HG03520 (cell line): ENCODE data around the gene ZNF292.
"Not testable (repeated sequence)": the region's sequence is repeated elsewhere in the genome, so short reads cannot be mapped to it uniquely, and the experiment has no call there.

Source experiments
- ATAC-seq: cut with Tn5 transposase; IDR thresholded peaks from one replicate; pipeline ENCODE4 v1.9.1; 2021; ENCODE audit warnings: mild to moderate bottlenecking, moderate library complexity; ENCODE audit not compliant: unreplicated experiment

The ZNF292 gene

DNA sequence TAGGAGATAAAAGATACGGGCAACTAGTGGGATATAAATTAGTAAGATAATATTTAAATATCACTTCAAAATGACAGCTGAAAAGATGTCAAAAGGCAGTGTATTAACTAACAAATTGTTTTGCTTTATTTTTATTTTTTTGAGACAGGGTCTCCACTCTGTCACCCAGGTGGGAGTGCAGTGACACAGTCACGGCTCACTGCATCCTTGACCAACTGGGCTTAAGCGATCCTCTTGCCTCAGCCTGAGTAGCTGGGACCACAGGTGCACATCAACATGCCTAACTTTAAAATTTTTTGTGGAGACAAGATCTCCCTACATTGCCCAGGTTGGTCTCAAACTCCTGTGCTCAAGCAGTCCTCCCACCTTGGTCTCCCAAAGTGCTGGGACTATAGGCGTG, 5.9 kb downstream of the ZNF292 start:
- no peak for ATAC-seq

DNA sequence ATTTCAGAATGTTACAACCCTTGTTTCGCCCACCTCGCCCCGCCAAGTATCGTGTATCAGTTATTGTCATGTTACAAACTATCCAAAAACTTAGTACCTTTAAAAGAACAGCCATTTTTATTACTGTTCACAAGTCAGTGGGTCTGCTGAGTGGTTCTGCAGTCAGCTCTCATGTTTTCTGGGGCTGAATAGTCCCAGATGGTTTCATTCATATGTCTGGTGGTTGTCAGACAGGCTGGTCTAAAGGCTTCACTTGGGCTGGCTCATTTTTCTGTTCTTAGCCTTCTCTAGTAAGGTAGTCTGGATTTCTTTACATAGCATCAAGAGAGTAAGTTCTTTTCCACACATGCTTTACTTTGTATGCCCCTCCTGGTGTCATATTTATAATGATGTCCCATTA, 8.6 kb downstream of the ZNF292 start:
- no peak for ATAC-seq

DNA sequence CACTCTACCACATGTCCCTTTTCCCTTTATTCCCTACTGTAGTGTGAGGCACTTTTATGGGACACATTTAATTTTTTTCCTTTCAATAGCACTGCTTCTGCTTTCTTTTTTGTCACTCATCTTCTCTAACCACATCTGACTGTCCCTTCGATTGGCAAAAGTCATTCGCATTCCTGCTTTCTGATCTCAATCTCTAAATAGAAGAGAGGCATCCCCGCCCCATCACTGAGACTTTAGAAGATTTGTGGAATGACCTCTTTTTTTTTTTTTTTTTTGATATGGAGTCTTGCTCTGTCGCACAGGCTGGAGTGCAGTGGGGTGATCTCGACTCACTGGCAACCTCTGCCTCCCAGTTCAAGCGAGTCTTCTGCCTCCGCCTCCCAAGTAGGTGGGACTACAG, 9.1 kb downstream of the ZNF292 start:
- no peak for ATAC-seq

DNA sequence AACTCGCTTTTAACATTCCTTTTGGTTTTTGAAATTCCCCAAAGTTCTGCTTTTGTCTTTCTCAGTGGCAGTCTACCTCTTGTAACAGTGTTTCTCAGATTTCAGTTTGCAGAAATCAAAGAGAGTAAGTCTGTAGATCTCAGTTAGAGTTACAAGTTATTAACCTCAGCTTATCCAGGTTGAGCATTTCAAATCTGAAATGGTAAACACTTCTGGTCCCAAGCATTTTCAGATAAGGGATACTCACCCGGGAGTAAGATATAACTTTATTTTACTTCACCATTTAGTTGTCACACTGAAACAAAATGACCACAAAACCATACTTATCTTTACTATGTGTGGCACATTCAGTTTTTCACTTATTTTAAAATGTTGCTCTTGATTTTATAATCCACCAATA, 9.8 kb downstream of the ZNF292 start:
- no peak for ATAC-seq

DNA sequence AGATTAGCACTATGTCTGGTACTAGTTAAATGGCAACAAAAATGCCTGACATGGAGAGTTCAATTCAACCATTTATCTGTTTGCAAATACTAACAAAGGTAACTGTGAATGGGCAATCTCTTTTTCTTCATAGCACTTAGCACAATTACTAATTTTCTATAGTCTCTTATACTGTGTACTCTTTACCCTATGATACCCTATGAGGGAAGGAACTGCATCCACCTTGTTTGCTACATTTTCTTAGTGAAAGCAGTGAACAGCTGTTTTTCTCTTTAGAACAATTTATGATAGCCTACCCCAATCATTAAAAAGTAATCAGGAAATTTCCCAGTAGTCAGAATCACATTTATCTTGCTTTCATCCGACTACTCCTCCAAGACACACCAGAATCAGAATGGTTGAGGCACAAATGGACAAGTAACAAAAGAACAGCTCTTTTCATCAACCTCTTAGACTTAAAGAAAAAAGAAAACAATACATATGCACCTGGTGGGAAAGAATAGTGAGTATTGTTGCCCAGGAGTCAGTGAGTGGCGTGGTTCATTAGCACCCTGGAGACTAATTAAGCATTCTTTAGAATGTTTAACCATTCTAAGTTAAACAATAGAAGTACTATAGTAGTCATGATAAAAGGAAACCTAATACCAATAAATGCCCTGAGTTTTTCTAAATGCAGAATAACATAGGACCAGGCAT, 16.7 kb downstream of the ZNF292 start:
- ATAC-seq = no peak

DNA sequence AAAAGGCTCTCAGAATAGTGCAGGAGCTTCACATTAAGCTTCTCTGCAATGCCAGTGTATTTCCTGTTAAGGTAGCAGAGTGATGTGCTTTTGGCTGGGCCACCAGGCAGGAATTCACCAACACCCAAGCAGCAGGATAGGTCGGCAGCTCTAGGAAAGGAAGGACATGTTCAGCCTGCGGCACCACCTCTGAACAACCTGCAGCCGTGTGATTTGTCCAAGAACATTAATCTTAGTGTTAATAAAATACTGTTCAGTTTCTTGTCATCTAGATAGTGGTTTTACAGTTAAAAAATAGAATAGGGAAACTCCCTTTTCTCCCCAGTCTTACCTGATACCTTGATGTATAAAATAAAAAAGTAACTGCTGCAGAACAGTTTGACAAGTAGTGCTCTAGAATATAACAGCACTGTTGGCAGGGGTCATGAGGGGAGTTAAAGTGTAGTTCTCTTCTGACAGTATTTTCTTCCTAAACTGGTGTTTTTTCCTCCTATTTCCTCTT, 18.8 kb downstream of the ZNF292 start:
- ATAC-seq = no peak

DNA sequence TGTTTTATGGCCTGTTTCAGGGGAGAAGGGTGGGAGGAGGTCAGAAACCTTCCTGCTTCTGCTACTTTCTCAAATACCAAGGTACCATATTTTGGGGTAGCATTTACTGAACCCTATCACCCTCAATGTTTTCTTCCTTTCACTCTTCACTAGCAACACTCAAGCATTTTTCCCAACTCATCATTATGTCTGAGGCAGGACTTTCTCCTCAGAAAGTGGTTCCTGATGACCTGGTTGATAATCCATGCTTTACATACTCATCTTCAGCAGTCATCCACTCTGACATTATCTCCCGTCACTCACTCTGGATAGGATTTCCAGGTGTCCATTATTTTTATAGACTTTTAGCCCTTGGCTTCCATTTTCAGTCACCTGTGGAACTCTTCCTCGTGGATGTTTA, 21.1 kb downstream of the ZNF292 start:
- ATAC-seq = no peak

DNA sequence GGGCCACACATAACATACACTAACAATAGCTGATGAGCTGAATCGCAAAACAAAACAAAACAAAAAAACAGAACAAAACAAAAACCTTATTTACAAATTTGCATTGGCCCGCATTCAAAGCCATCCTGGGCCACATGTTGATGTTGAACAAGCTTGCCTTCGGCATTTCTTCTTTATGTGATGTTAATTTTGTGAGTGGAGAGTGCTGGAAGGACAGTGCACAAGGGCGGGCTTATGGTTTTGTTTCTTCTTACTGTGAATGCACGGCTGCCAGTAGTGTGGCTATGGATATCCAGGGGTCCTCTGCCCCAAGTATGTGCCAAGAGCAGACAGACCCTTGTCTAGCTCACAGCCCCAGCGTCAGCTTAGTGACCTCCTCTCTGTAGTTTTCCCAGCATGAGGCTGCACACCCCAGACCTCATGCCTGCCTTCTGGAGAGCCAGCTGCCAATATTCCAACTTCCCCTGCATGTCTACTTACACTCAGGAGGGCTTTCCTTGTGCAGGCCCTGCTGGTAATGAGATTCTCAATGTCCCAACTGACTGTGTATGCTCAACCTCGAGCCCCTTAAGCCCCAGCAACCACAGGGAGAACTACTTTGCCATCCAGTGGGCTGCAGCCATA, 24.9 kb downstream of the ZNF292 start:
- ATAC-seq = no peak

DNA sequence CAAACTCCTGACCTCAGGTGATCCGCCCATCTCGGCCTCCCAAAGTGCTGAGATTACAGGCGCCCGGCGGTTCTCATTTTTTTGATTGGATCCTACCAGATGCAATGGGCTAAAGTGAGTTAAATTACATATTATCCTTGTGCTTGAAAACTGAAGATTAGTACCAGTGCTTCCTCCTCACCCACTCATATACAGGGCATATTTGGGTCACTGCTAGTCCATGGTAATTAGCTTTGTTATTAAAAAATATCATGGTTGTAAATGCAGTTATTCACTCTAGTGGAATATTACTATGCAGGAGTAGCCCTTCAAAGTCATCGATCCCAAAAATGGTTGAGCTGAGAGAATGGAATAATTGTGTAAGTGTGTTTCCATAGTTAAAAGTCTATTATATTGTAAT, 26.5 kb downstream of the ZNF292 start:
- no peak for ATAC-seq

DNA sequence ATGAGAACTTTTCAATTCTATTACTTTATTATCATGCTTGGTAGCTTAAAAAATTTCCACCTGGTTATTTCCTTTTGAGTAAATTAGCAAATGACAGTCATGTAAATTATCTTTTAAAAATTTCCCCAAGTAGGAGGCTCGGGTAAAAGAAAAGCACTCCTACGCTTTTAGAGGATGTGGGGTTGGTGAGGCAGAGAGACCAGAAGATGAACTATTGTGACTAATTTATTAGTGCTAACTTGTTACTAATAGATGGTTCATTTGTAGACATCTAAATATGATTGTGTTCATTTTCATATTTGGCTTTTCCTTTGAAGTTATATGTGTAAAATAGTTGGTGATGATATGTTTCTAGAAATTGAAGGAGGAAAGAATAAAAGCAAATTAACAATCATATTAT, 27.0 kb downstream of the ZNF292 start:
- peak; percentile 66 for ATAC-seq

DNA sequence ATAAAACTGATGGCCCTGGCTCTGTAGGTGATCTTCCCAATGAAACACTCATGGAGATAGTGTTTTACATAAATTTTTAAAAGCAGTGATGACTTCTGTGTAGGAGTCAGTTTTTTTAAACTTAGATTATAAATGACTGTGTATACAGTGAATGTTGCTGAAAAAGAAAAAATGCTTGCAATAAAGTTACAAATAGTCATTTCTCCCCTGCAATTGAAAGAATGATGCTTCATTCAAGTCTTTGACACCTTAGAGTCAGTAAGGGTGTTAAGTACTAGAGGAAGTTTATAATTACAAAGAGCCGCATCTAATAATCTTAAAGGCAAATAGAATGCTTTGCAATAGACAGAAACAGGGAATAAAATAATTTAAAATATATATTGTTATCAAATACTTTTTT, 27.6 kb downstream of the ZNF292 start:
- peak; percentile 32 for ATAC-seq

DNA sequence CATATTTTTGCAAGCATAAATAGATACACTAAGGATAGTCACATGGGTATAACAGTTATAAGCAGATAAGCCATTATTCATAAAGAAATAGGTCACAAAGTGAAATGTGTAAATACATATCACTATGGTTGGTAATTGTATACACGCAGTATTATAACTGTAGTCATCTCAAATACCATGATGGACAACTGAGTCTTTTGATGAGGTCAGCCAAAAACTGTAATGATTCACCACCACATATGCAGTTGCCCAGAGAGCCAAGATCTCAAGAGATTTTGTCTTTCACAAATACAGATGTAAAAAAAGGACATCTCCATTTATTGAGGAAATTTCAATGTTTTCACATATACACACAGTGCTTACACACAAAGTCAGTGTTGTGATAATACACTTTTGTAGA, 28.3 kb downstream of the ZNF292 start:
- no peak for ATAC-seq

DNA sequence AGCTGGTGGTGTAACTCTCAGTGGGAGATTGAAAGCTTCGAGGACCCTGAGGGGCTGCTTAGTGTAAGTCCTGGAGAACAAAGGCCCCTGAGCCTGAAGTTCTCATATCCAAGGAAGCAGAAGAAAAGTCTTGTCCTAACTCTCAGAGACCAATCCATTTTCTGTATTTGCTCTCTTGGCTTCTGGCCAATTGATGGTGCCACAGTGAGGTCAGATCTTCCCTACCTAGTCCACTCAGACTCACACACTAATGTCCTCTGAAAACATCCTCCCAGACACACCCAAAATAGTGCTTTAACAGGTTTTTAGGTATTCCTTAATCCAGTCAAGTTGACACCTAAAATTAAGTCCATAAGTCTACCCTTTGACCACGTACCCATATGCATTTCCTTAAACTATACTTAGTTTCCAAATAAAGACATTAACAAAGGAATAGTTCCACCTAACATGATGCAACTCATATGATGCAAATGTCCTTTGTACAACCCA, 29.4 kb downstream of the ZNF292 start:
- no peak for ATAC-seq

DNA sequence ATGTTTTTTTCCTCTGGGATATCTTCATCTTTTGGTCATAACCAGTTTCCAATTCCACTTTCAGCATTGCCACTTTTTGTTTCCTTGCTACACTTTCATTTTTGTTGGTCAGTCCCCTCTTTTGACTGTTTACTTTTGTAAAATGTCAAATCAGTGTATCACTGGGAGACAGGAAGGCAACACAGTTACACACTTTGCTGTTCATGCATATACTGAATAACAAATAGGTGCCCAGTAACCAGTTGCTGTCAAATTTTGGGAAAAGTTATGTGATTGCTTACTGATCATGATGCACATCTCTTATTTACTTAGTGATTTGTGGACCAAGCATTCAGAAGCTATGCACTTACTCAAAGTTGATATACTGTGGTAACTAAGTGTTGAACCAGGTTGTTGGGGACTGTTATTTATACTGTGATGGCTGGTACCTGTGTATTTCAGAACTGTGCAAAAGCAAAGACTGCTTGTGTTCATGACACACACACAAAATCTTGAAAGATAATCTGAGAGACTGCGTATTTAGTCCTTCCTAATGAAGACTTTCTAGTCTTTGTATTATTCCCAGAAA, 41.0 kb downstream of the ZNF292 start:
- ATAC-seq = peak; percentile 36

DNA sequence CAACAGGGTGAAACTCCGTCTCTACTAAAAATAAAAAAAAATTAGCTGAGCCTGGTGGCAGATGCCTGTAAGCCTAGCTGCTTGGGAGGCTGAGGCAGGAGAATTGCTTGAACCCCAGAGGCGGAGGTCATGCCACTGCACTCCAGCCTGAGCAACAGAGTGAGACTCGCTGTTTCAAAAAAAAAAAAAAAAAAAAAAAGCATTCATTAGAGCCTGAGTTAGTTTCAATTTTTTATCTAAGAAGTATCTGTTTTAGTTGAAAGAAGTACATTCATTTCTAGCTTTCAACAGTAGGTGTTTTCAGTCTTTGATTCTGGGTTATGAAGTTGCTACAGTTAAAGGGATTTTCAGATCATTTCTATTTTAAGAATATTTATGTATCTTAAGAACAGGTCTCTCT, 42.2 kb downstream of the ZNF292 start:
- peak; percentile 68 for ATAC-seq

DNA sequence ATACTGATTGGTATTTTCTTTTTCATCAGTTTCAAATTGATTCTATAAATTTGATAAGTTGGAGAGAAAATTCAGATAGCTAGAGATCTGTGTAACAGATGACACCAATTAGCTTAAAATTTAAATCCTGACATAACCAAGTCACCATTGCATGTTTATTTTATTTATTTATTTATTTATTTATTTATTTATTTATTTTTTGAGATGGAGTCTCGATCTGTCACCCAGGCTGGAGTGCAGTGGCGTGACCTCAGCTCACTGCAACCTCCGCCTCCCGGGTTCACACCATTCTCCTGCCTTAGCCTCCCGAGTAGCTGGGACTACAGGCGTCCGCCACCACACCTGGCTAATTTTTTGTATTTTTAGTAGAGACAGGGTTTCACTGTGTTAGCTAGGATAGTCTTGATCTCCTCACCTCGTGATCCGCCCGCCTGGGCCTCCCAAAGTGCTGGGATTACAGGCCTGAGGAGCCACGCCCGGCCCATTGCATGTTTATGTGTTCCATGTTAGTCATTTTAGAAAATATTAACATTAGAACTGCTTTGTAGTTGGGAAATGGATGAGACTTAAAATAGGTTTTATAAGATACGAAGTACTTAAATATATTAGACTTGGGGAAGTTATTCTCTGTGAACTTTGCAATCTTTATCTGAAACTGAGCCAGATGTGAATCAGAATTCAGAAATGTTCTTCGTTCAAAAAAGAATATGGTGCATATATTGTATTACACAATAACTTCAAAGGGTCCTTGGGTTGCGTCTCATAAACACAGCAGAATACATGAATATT, 42.9 kb downstream of the ZNF292 start:
- ATAC-seq = not testable (repeated sequence)

DNA sequence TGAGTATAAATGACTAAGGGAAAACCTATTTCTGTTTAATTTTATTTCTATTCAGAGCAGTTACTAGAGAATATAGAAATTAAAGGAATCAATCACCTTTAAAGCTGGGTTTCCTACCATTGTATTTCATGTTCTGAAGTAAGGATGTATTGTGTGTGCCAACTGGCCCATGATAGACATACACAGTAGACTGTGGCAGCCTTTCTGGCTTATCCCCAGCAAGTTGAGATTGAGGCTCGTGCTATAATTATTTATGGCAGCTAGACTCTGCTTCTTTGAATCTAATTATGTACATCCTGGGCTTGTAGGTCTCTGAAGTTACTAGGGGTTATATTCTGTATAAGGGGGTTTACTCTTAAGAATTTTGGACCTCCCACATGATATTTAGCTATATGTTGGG, 44.4 kb downstream of the ZNF292 start:
- ATAC-seq = no peak

DNA sequence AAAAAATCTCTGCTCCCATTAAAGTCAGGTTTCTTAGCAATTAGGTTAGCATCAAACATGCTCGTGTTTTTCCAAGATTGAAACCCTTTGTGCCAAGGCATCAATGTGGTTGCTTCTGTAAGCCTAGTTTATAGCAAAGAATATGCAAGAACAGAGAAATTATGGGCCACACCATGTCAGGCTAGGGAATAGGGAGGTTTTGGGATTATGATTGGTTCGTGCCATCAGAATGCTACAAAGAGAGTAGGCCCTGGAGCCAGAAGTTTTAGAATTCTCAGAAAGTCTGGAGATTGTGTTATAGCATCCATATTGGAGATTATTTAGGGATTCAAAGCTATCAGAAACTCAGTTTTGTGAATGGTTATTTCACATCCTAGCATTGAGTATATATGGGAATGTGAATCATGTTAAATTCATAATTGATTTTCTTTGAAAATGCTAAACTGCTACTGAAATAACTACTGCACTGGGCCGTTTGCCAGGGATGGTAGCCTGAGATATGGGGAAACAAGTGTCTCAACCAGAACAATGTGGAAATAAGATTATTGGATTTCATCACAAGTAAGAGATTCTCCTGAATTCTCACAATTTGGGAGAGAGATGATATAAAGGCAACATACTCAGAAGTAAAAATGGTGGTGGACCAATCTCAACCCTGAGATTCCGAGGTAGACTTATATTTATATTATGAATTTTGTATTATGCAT, 45.3 kb downstream of the ZNF292 start:
- ATAC-seq = no peak

DNA sequence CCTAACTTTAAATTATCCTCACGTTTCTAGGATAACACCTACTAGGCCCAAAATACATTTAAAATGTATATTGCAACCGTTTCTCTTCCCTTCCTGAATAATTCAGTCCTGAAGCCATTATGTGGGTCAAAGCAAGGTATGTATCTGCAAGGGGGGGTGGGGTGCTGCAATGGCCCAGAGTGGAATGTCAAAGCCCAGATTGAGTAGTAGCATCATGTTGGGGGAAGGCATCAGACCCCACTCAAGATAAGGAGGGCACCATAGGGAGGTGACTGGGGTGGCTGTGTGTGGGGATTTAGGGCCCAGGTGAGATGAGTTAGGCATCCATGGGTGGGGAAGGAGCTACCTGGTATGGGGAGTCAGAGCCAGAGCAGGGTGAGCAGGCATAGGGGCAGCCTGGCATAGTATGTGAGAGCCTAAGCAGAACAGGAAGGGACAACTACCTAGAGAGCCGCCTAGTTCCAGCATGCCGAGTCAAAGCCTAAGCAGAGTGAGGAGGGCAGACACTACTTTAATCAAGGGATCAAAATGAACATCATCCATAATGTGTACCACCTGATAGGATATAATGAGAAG, 48.2 kb downstream of the ZNF292 start:
- no peak for ATAC-seq

DNA sequence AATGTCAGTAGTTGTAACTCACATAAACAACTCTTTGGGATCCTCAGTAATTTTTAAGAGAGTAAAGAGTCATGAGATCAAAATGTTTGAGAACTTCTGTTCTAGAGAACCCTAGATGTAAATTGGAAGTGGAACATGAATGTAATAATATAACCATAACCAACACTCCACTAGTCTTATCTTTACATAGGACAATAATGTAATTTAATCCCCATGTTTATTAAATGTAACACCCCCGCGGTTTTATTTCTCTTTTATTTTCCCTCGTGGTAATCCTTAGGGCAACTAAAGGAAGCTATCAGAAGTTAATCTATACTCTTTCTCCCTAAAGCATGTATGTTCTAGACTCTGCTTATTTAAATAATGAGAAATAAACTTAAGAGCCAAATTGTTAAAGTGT, 54.4 kb downstream of the ZNF292 start:
- no peak for ATAC-seq
